ENCODE measurements around the gene DLG2. TPM values are rescaled to one million over a fixed set of nuclear protein-coding genes. Genes with fewer than 3 reads are reported as not detected.
"Not testable (repeated sequence)": the region's sequence is repeated elsewhere in the genome, so short reads cannot be mapped to it uniquely, and the experiment has no call there.

Gene DLG2
- total and polyA plus RNA-seq, 2 of the 4 experiments (the other 2 are of a cell fraction), result 0.31 to 0.36 TPM

DNA sequence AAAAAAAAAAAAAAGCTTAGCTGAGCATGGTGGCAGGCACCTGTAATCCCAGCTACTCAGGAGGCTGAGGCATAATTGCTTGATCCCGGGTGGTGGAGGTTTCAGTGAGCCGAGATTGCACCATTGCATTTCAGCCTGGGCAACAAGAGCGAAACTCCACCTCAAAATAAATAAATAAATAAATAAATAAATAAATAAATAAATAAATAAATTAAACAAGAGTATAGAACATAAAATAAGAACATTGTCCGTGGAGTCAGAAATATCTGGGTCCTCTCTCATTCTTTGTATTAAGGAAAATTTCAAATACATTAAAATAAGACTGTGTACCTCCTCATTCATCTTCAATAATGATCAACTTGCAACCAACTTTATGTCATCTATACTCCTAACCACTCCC lies 843.0 kb downstream of the DLG2 start:
- H4K91ac ChIP-seq (ENCODE audit: insufficient read depth, low read depth, low read length); BruUV-seq (replicated peaks); H3K4me1 ChIP-seq (ENCODE audit: control insufficient read depth, insufficient read depth, low read length); H2BK5ac ChIP-seq (ENCODE audit: low read depth, low read length, poor library complexity, severe bottlenecking); H3K4ac ChIP-seq (ENCODE audit: low read depth, low read length); H3K9me1 ChIP-seq (ENCODE audit: insufficient read depth, low read length); H3K56ac ChIP-seq (ENCODE audit: extremely low read depth, insufficient read depth, low read length); H3K14ac ChIP-seq (replicated peaks; ENCODE audit: low read depth, low read length); H3K36me3 ChIP-seq (ENCODE audit: control insufficient read depth, insufficient read depth, low read length); POLR2A ChIA-PET (ENCODE audit: unreplicated experiment); H2AK5ac ChIP-seq (ENCODE audit: low read depth, low read length); ATAC-seq (ENCODE audit: low read depth); H3K4me3 ChIP-seq (ENCODE audit: insufficient read depth, low read depth, low read length); H3K9me3 ChIP-seq (ENCODE audit: control insufficient read depth, insufficient read depth, low read length); H3K9ac ChIP-seq (ENCODE audit: low read depth, low read length); H4K20me1 ChIP-seq (ENCODE audit: insufficient read depth, low read length); H2AK9ac ChIP-seq (replicated peaks; ENCODE audit: low read depth, low read length, poor library complexity); H3K27ac ChIP-seq (ENCODE audit: insufficient read depth, low read length); H3K27me3 ChIP-seq (ENCODE audit: control insufficient read depth, insufficient read depth, low read length); DNase-seq; H3K79me1 ChIP-seq (ENCODE audit: low read depth in 1 of 2, low read length in 2 of 2); H3K23ac ChIP-seq (ENCODE audit: low read depth, low read length); H3K18ac ChIP-seq (ENCODE audit: low read depth, low read length); H2BK20ac ChIP-seq (ENCODE audit: low read depth, low read length); H2AFZ ChIP-seq (replicated peaks; ENCODE audit: low read length, poor library complexity); H4K8ac ChIP-seq (ENCODE audit: low read depth in 2 of 2, low read length in 2 of 2); H2BK15ac ChIP-seq (ENCODE audit: low read depth, low read length); H3K4me2 ChIP-seq (ENCODE audit: low read depth, low read length); H2BK120ac ChIP-seq (ENCODE audit: low read depth, low read length); dilution Hi-C loops (cut with HindIII; ENCODE audit: low sequenced_read_pairs, unreplicated experiment); H4K5ac ChIP-seq (ENCODE audit: low read depth, low read length): not testable (repeated sequence)
- intact Hi-C loops (cut with micrococcal nuclease), result loop anchor here (5.0 to 10.0 kb wide), 2 partner anchors 808 to 1491 kb away; no protein-coding TSS in a partner anchor
- in situ Hi-C loops (cut with MboI; ENCODE audit: low sequenced_read_pairs), result loop anchor here (10.0 kb wide), 1 partner anchor 801 kb away; no protein-coding TSS in a partner anchor
- CTCF ChIA-PET, result interaction anchor here (0.7 kb wide), 1 partner anchor 120 kb away, joined by 3 read pairs; no protein-coding TSS in a partner anchor
- WGBS, 2 experiments (ENCODE audit: extremely low coverage in 2 of 2, insufficient read length in 1 of 2), result no CpG with 5 or more reads among the region's 4 CpGs

All from IMR-90 (cell line).